Lung (tissue), 12 donors: Measurements from ENCODE around the gene ACADS. TPM values are rescaled to one million over a fixed set of nuclear protein-coding genes. Genes with fewer than 3 reads are reported as not detected.
A peak's percentile ranks its signal among the peaks of the same experiment; 100 is the strongest.

Experiments
- ATAC-seq: fragments of 200-7000 bp; cut with Tn5 transposase; one replicate; pipeline ENCODE4 v1.9.1; 2020; ENCODE audit warnings: moderate number of reproducible peaks; ENCODE audit not compliant: insufficient read depth, low FRiP score
- DNase-seq, 3 donors: peaks; one replicate each; pipeline ENCODE4 v3.0.0-alpha.2; 2013 to 2017
- H3K27ac ChIP-seq, 2 donors: one replicate each; pipeline ENCODE4 v1.5.1; 2013; ENCODE audit warnings: mild to moderate bottlenecking in 2 of 2, moderate library complexity in 2 of 2, control low read depth in 1 of 2, inconsistent platforms in 1 of 2, low read depth in 1 of 2, low read length in 1 of 2
- H3K27me3 ChIP-seq, 3 donors: one replicate each; pipeline ENCODE4 v1.5.1; 2013; ENCODE audit warnings: low read length in 2 of 3; ENCODE audit not compliant: control insufficient read depth in 3 of 3, insufficient read depth in 3 of 3
- H3K36me3 ChIP-seq, 4 donors: one replicate each; pipeline ENCODE4 v1.5.1; 2013; ENCODE audit warnings: low read length in 4 of 4, mild to moderate bottlenecking in 1 of 4, moderate library complexity in 1 of 4; ENCODE audit not compliant: control insufficient read depth in 4 of 4, insufficient read depth in 4 of 4
- H3K4me1 ChIP-seq, 5 donors: one replicate each; pipeline ENCODE4 v1.5.1; 2013; ENCODE audit warnings: low read length in 5 of 5, mild to moderate bottlenecking in 2 of 5, moderate library complexity in 1 of 5; ENCODE audit not compliant: control insufficient read depth in 5 of 5, insufficient read depth in 5 of 5
- H3K4me3 ChIP-seq: one replicate; pipeline ENCODE4 v1.5.1; 2013; ENCODE audit warnings: mild to moderate bottlenecking, control low read depth, moderate library complexity
- H3K9ac ChIP-seq, 2 donors: one replicate each; pipeline ENCODE4 v1.5.1; 2013; ENCODE audit warnings: low read length in 2 of 2, control low read depth in 1 of 2; ENCODE audit not compliant: insufficient read depth in 1 of 2
- H3K9me3 ChIP-seq, 4 donors: one replicate each; pipeline ENCODE4 v1.5.1; 2013; ENCODE audit warnings: low read length in 3 of 4, mild to moderate bottlenecking in 1 of 4, moderate library complexity in 1 of 4; ENCODE audit not compliant: control insufficient read depth in 4 of 4, insufficient read depth in 3 of 4
- WGBS, 2 donors: extraction: QIAGEN DNeasy Blood & Tissue Kit; methylation state at CpG; one replicate each; pipeline ENCODE4 v1.1.7; 2013; 5-methylcytosine and 5-hydroxymethylcytosine counted together
- polyA plus RNA-seq, 2 donors: library from polyadenylated mRNA; stranded (reverse); fragments of 200-250 nt; gene quantifications; one replicate each; pipeline ENCODE4 v1.2.1, GENCODE V29; 2013
- total RNA-seq, 2 donors: library from RNA; depleted of rRNA in 1 of 2; stranded (reverse); fragments of >200 nt in 1 of 2; gene quantifications; one replicate each; pipeline ENCODE4 v1.2.1, GENCODE V29; 2014 to 2021
- TF ChIP-seq, protein P1 (sequence below): IDR thresholded peaks from 2 replicates; pipeline ENCODE4 v1.5.1; 2012; ENCODE audit warnings: mild to moderate bottlenecking; ENCODE audit errors: control extremely low read depth, extremely low read depth
- donor health status: control.
- donor health status: control.
- donor health status: Bipolar disorder and iron deficiency.
- donor health status: healthy.
- donor health status: DM: yes; HTN: yes; CAD: no.

ACADS gene
- total and polyA plus RNA-seq, 4 donors, result 16.4 to 32.4 (median 27.0) TPM

DNA sequence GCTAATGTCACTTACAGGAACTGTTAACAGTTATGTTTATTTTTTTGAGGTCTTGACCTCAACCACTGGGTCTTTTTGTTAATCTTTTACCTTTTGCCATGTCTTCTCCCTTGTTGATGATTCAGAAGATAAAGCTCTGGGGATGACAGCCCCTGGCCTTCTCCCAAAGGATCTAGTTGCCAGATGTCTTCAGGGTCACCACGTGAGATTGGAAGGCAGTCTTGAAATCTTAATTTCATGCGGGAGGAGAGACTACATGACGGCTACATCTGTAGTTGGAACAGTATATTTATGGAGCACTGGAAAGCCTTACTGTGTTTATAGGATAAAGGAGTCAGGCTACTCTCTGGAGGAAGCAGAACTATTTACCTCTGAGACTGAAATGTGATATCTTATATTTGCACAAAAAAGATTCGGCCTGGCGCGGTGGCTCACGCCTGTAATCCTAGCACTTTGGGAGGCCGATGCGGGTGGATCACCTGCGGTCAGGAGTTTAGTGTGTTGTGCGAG is 33.0 kb upstream of the ACADS start:
- H3K9ac ChIP-seq, result no peak overlapping the region

DNA sequence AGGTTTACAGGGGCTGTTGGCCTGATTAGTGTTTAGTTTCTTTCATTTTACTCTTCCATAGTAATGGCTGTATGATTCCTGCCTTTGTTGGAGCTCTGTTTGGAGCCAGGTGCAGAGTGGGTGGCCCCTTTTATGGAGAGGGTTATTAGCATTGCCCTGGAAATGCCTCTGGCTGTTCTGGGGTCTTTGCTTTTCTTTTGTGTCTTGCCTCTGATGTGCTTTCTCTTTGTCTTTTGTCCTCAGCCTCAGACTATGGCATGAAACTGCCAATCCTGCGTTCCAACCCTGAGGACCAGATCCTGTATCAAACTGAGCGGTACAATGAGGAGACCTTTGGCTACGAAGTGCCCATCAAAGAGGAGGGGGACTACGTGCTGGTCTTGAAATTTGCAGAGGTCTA is 31.8 kb upstream of the ACADS start:
- DNase-seq (no peak), ATAC-seq (no peak)
- Histone ChIP-seq H3K27ac (no peak overlapping the region), H3K4me1 (peaks cover 12 to 27% (median 23%) of the 10 kb centered on the region in 5 donors), H3K36me3 (peaks cover 28 to 46% (median 29%) of the 10 kb centered on the region in 4 donors), H3K9me3 (no peaks in the 10 kb centered on the region), H3K4me3 (no peak overlapping the region), H3K27me3 (no peaks in the 10 kb centered on the region), H3K9ac (no peak overlapping the region)
- TF ChIP-seq, protein P1, sequence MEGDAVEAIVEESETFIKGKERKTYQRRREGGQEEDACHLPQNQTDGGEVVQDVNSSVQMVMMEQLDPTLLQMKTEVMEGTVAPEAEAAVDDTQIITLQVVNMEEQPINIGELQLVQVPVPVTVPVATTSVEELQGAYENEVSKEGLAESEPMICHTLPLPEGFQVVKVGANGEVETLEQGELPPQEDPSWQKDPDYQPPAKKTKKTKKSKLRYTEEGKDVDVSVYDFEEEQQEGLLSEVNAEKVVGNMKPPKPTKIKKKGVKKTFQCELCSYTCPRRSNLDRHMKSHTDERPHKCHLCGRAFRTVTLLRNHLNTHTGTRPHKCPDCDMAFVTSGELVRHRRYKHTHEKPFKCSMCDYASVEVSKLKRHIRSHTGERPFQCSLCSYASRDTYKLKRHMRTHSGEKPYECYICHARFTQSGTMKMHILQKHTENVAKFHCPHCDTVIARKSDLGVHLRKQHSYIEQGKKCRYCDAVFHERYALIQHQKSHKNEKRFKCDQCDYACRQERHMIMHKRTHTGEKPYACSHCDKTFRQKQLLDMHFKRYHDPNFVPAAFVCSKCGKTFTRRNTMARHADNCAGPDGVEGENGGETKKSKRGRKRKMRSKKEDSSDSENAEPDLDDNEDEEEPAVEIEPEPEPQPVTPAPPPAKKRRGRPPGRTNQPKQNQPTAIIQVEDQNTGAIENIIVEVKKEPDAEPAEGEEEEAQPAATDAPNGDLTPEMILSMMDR, result no peak
- 89 to 91% methylated on average over 4 of the region's 4 CpGs for WGBS, 2 donors

More for the DNA sequence above, 33.0 kb upstream of the ACADS start:
- Histone ChIP-seq H3K4me1 (peaks cover 8 to 37% (median 27%) of the 10 kb centered on the region in 5 donors), H3K9me3 (no peaks in the 10 kb centered on the region), H3K27ac (no peak overlapping the region), H3K36me3 (peaks cover 18 to 38% (median 26%) of the 10 kb centered on the region in 4 donors), H3K27me3 (no peaks in the 10 kb centered on the region), H3K4me3 (no peak overlapping the region)
- ATAC-seq (no peak), DNase-seq (no peak)
- WGBS, 2 donors, result 70 to 83% methylated on average over 11 of the region's 11 CpGs
- TF ChIP-seq, protein P1, result no peak

DNA sequence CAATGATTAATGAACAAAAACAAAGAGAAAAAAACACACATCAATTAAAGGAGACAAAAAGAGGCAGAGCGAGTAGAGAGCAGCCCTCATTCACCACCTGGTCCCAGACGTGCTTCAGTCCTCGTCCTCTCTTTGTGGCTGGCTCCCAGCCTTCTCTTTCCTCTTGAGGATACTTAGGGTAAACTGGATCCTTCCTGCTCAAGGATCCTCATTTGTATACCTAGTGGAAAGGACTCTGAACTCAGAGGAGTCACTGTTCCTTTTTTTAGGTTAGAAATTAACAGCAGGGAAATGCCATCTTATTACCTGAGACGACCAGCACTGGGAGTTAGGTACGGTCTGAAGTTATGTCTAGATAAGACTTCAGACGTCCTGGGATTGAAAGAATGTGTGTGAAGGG is 29.0 kb upstream of the ACADS start:
- Histone ChIP-seq H3K36me3 (peaks cover 39 to 59% (median 44%) of the 10 kb centered on the region in 4 donors), H3K4me1 (peaks cover 0 to 16% (median 7%) of the 10 kb centered on the region in 5 donors), H3K4me3 (no peak overlapping the region), H3K27me3 (no peaks in the 10 kb centered on the region), H3K9me3 (no peaks in the 10 kb centered on the region), H3K9ac (no peak overlapping the region), H3K27ac (no peak overlapping the region)
- TF ChIP-seq, protein P1, result no peak
- 64 to 79% methylated on average over 6 of the region's 6 CpGs for WGBS, 2 donors
- no peak for ATAC-seq
- DNase-seq, result peak in 1 of 3 donors; percentile 62

DNA sequence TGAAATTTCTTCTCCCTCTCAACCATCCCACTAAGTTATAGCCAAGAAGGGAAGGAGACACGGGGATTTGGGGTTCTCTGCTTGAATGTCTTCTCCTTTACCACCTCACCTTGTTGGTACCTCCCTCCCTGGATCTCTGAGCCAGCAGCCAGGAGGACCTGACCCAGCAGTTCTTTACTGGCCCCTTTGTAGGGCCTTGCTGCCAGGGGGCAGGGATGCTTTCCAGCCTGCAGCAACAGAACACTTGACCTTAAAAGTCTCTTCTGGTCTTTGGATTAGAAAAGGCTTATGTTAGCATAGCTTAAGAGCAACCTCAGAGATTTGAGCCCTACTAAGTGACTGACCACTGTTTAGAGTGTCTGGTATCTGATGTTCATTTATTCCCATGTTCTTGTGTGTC is 28.3 kb upstream of the ACADS start:
- no peaks in the 10 kb centered on the region for H3K9me3 ChIP-seq
- DNase-seq (no peak), ATAC-seq (no peak)
- H3K9ac ChIP-seq, result no peak overlapping the region
- no peaks in the 10 kb centered on the region for H3K27me3 ChIP-seq
- H3K27ac ChIP-seq, result peak overlapping the region; percentile 7 to 48
- 90 to 95% methylated on average over 1 of the region's 1 CpG for WGBS, 2 donors
- peaks cover 0 to 16% (median 4%) of the 10 kb centered on the region in 5 donors for H3K4me1 ChIP-seq
- TF ChIP-seq, protein P1, result no peak
- no peak overlapping the region for H3K4me3 ChIP-seq
- peaks cover 39 to 65% (median 46%) of the 10 kb centered on the region in 4 donors for H3K36me3 ChIP-seq
